Activated CD4-positive, alpha-beta T cell treated with anti-CD3 and anti-CD28 coated beads, Interleukin-10, Interleukin-2, amounts not matched to agents 100 ng/mL and 50 ng/mL, durations not matched to agents 16 hours and 8 hours (primary cell): ENCODE results near the gene SLC25A22.

Experiments used
- DNase-seq: peaks from one replicate; pipeline ENCODE4 v3.0.0-alpha.2; 2020

SLC25A22 gene

DNA sequence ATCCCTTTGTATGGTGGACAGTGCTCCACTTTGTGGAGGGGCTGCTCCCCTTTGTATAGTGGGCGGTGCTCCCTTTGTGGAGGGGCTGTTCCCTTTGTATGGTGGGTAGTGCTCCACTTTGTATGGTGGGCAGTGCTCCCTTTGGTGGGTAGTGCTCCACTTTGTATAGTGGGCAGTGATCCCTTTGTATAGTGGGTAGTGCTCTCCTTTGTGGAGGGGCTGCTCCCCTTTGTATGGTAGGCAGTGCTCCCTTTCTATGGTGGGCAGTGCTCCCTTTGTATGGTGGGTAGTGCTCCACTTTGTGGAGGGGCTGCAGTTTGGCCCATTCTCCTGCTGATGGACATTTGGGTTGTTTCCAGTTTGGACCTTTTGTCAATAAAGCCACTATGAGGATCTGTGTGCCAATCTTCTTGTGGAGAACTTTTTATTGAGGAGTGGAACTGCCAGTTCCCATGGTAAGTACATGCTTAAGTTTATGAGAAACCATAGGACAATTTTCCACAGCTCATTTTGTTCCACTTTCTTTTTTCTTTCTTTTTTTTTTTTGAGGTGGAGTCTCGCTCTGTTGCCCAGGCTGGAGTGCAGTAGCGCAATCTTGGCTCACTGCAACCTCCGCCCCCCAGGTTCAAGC, 55.4 kb downstream of the SLC25A22 start:
- DNase-seq, result no peak

- no peak for DNase-seq
Observed at GRCh38 chr11:742156-742546, 55.9 kb downstream of the SLC25A22 start.
